Nephron progenitor cell (in vitro differentiated cells): Measurements from ENCODE around the gene CRY2.
A peak's percentile ranks its signal among the peaks of the same experiment; 100 is the strongest.

ENCODE experiments used
- DNase-seq: peaks from one replicate; pipeline ENCODE4 v3.0.0; 2021
- H3K27ac Mint-ChIP-seq: 2 replicates; pipeline ENCODE4 v1.8.0; 2021; ENCODE audit warnings: mild to moderate bottlenecking, moderate library complexity, mixed read lengths
- H3K27me3 Mint-ChIP-seq: 2 replicates; pipeline ENCODE4 v1.8.0; 2021; ENCODE audit warnings: mild to moderate bottlenecking, low read depth, mixed read lengths; ENCODE audit not compliant: poor library complexity
- H3K36me3 Mint-ChIP-seq: 2 replicates; pipeline ENCODE4 v1.8.0; 2021; ENCODE audit warnings: low read depth, mixed read lengths
- H3K4me1 Mint-ChIP-seq: 2 replicates; pipeline ENCODE4 v1.8.0; 2021; ENCODE audit warnings: mixed read lengths
- H3K4me3 Mint-ChIP-seq: 2 replicates; pipeline ENCODE4 v1.8.0; 2021; ENCODE audit warnings: mild to moderate bottlenecking, moderate library complexity, mixed read lengths
- H3K9me3 Mint-ChIP-seq: 2 replicates; pipeline ENCODE4 v1.8.0; 2021; ENCODE audit warnings: mild to moderate bottlenecking, moderate library complexity, mixed read lengths
- TF ChIP-seq, protein P1 (sequence below): fragments of 200-600 bp; sonication (generic); IDR thresholded peaks from 2 replicates; pipeline ENCODE4 v1.5.0; 2021; ENCODE audit warnings: antibody characterized with exemption

Gene CRY2

GRCh38 chr11:45802531-45803317 is 44.6 kb upstream of the CRY2 start:
- Mint-ChIP-seq H3K4me3 (peak overlapping the region; percentile 60), H3K27ac (no peak overlapping the region), H3K9me3 (no peaks in the 10 kb centered on the region), H3K4me1 (peaks cover 22% of the 10 kb centered on the region), H3K36me3 (no peaks in the 10 kb centered on the region), H3K27me3 (peaks cover 44% of the 10 kb centered on the region)
- TF ChIP-seq, protein P1, sequence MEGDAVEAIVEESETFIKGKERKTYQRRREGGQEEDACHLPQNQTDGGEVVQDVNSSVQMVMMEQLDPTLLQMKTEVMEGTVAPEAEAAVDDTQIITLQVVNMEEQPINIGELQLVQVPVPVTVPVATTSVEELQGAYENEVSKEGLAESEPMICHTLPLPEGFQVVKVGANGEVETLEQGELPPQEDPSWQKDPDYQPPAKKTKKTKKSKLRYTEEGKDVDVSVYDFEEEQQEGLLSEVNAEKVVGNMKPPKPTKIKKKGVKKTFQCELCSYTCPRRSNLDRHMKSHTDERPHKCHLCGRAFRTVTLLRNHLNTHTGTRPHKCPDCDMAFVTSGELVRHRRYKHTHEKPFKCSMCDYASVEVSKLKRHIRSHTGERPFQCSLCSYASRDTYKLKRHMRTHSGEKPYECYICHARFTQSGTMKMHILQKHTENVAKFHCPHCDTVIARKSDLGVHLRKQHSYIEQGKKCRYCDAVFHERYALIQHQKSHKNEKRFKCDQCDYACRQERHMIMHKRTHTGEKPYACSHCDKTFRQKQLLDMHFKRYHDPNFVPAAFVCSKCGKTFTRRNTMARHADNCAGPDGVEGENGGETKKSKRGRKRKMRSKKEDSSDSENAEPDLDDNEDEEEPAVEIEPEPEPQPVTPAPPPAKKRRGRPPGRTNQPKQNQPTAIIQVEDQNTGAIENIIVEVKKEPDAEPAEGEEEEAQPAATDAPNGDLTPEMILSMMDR = no peak
- DNase-seq = no peak

DNA sequence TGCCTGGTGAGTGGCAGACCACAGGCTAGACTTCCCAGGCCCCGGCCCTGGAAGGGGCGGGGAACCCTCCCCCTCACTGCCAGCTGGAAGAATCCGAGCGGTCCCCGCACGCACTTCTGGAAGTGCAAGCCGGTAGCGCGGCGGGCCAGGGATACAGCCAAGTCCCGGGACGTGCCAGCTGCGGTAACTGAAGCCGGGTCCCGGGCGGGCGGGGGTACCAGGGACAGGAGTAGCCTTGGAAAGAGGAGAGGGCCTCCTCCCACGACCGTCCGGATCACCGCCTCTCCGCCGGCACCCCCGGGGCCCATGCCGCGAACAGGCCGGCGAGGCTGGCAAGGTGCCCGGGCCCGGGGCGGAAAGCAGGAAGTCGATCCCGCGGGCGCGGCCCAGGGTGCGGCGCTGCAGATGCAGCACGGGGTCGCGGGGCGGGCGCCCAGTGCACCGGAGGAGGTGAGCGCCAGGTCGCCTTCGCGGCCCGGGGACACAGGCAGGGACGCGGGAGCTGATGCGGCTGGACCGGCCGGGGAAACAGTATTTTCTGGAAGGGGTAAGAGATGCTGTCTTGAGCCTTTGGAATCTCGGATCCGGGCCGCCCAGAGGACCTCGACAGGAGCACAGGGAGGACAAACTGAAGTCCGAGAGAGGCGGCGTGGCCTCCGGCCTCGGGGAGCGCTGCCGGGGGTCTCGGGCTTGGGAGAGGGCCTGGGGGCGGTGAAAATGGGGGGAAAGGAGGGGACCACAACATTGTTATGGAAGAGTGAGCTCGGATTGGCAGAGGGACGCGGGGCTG is 43.1 kb upstream of the CRY2 start:
- H3K9me3 Mint-ChIP-seq = no peaks in the 10 kb centered on the region
- H3K4me1 Mint-ChIP-seq = peaks cover 24% of the 10 kb centered on the region
- H3K27ac Mint-ChIP-seq = no peak overlapping the region
- H3K36me3 Mint-ChIP-seq = peaks cover 3% of the 10 kb centered on the region
- TF ChIP-seq, protein P1 = no peak
- peak; percentile 74 for DNase-seq
- H3K4me3 Mint-ChIP-seq = peak overlapping the region; percentile 91
- H3K27me3 Mint-ChIP-seq = peaks cover 44% of the 10 kb centered on the region

DNA sequence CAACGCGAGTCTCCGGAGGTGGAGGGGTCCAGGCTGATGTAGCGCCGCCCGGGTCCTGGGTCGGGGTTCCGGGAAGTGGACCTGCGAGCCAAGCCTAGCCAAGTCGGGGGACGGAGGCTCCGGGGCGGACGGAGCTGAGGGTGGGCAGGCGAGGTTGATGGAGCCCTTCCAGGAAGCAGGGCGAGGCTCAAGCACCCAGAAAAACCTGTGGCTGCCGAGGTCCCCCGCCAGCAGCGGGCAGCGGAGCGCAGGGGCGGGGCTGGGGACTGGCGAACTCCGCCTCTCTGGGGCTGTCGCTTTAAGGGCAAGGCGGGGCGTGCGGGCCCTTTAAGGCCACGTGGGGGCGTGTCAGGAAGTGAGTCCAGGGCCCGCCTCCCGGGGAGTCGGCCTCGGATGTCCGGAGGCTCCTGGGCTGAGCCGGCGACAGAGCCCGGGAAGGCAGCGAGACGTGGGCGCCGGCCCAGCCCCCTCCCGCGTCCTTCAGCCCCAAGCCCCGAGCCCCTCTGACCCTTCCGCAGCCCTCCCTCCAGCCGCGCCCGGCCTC is 42.4 kb upstream of the CRY2 start, which contains the start of gene SLC35C1:
SLC35C1 (plus strand) TSS at position 389 of the 544 bp plus-strand sequence. CDS start 653 bp downstream, outside the sequence.
- no peak within 1 kb of the TSS for H3K27ac Mint-ChIP-seq
- no peaks in the 10 kb centered on the region for H3K9me3 Mint-ChIP-seq
- peak within 1 kb of the TSS; percentile 91 for H3K4me3 Mint-ChIP-seq
- DNase-seq = peak; percentile 98
- H3K4me1 Mint-ChIP-seq = peaks cover 24% of the 10 kb centered on the region
- H3K27me3 Mint-ChIP-seq = peaks cover 44% of the 10 kb centered on the region
- TF ChIP-seq, protein P1 = no peak
- peaks cover 6% of the 10 kb centered on the region for H3K36me3 Mint-ChIP-seq

GRCh38 chr11:45805305-45806071 is 41.8 kb upstream of the CRY2 start:
- Mint-ChIP-seq H3K4me1 (peaks cover 24% of the 10 kb centered on the region), H3K4me3 (peak overlapping the region; percentile 91), H3K27me3 (peaks cover 41% of the 10 kb centered on the region), H3K27ac (no peak overlapping the region), H3K9me3 (no peaks in the 10 kb centered on the region), H3K36me3 (peaks cover 6% of the 10 kb centered on the region)
- TF ChIP-seq, protein P1 = no peak
- peak; percentile 21 for DNase-seq

- H3K36me3 Mint-ChIP-seq = peaks cover 6% of the 10 kb centered on the region
- no peak for DNase-seq
- H3K4me1 Mint-ChIP-seq = peaks cover 24% of the 10 kb centered on the region
- no peaks in the 10 kb centered on the region for H3K9me3 Mint-ChIP-seq
- H3K27ac Mint-ChIP-seq = no peak overlapping the region
- H3K27me3 Mint-ChIP-seq = peaks cover 34% of the 10 kb centered on the region
- TF ChIP-seq, protein P1 = no peak
- H3K4me3 Mint-ChIP-seq = peak overlapping the region; percentile 91
These were observed 41.0 kb upstream of the CRY2 start for GRCh38 chr11:45806072-45806933.
